Fibroblast of upper back skin (primary cell): ENCODE data around the gene WNT3.
"Not testable (repeated sequence)": the region's sequence is repeated elsewhere in the genome, so short reads cannot be mapped to it uniquely, and the experiment has no call there.

Experiments used
- DNase-seq: peaks from one replicate; pipeline ENCODE4 v3.0.0-alpha.2; 2013

WNT3 gene

DNA sequence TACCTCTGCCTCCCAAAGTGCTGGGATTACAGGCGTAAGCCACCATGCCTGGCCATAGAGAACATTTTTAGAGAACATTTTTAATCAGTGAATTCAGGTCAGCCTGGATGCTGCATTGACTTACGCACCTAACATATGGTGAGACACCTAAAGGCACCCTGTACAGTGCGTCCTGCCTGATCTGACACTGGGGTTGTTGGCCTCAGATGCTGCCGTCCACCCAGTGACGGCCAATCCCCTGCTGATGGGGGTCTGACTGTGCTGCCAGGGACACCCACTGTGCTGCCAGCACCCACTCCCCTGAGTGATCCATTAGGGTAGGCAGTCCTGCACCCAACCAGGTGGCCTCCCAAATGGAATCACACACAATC lies 38.5 kb downstream of the WNT3 start:
- DNase-seq = no peak

DNA sequence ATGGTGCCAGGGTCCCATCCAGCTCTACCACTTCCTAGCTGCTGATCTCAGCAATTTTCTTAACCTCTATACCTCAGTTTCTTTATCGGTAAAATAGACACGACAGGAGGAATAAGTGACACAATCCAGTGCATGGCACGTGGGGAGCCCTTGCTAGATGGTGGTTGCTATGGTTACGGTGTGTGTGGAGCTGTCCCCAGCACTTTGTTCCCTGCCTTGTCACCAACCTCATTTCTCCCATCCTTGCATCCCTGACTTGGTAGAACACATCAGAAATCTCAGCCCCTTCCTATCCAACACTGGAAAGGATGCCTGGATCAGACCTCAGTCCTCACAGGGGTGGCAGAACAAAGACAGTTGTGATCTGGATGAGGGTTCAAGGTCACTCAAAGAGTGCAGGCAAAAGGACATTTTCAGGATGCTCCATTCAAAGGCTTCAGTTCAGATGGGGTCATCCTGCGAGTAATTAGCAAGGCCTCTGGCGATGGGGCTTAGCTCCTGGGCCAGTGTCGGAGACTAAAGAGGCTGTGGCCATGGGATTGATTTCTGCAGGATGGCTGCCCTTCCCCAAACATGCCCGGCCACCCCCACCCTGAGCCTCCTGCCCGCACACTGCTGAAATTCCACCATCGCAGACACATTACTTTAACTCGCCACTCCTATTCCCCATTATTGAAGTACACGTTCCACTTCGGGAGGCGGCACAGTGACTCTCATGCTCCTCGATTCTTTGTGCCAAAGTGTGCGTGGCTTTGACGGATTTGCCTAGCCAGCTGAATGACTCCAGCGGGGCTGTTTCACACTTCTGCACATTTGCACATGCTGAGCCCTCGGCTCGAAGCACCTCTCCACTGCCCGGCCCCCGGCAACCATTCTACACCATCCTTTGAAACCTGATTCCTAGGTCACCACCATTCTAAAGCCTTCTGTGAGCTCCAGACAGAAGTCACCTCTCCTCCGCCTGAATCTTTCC lies 40.3 kb downstream of the WNT3 start:
- no peak for DNase-seq

DNA sequence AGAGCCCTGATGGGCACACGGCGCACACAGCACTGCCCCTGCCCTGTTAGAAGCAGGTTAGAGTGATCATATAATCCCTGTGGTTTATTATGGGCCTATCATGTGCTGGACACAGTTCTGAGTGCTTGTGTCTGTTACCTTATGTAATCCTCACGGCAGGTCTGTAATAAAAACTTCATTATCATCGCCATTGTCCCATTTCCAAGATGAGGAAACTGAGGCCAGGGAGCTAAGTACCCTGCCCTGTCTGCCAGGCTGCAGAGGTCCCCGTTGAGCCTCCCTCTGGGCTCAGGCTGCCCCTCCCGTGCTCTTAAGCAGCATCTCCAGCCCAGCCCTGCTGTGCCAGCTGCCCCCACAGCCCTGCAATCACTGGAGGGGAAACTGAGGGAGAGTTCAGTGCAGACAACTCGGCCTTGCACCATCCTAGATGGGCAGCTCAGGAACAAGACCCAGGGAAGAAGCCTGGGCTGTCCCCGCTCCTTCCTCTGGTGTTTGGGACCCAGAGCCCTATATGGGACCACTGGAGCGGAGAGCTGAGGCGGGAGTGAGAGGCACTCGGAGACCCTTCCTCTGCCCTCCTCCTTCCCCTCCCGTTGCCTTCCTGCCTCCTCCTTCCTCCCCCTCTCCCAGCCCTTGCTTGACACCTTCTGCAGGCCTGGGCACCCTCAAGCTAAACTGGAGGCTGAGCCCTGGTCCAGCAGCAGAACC lies 42.0 kb downstream of the WNT3 start:
- no peak for DNase-seq

DNA sequence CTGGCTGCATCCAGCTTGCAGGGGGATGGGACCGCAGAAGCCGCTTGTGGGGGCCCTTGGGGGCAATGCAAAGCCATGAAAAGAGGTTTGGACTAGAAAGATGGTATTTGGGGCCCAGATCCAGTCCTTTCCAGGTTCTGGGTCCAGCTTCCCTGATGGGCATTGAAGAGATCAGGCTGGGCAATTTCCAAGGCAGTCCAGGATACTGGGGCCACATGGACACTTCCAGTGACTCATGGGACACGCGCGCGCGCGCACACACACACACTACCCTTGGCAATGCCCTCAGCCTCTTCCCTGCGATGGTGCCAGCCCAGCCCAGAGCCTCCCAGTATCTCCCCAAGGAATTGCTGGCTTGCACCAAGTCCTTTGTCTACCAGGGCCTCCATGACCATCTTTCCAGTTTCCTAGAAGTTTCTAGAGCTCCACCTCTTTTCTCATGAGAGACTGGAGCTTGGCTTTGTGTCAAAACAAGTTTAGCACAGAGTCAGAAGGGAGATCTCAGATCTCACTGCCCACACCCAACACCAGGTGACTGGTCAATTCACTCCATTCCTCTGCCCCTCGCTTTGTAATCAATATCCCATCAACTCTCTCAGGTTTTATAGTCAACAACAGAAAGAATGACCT lies 44.3 kb downstream of the WNT3 start:
- no peak for DNase-seq

DNA sequence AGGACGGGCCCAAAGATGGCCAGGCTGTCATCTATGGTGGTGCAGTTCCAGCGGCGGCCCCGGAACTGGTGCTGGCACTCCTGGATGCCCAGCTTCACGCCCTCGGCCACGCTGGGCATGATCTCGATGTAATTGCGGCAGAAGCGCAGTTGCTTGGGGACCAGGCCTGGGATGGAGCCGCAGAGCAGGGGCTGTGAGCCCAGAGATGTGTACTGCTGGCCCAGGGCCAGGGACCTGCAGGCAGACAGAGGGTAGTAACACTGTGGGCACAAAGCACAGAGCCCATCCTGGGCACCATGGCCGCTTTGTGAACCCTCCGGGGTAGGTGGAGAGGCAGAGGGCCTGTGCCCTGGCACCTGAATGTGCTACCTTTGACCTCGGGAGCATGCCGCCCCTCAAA lies 44.8 kb downstream of the WNT3 start:
- DNase-seq = no peak

DNA sequence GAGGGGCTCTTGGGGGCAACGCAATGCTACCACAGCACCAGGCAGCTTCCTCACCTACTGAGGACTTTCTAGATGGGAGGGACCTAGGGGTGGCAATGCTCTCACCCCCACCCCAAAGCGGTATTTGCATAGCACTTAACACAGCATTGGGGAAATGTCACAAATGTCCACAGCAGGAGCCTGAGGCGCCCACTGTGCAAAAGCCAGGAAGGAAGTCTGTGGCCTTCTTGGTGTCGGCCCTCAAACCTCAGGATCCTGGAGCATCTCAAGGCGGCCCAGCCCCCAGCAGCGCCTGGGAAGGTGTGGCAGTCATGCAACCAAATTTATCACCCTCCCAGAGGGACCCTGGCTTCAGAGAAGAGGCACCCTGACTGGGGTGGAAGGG lies 45.3 kb downstream of the WNT3 start:
- DNase-seq = no peak

DNA sequence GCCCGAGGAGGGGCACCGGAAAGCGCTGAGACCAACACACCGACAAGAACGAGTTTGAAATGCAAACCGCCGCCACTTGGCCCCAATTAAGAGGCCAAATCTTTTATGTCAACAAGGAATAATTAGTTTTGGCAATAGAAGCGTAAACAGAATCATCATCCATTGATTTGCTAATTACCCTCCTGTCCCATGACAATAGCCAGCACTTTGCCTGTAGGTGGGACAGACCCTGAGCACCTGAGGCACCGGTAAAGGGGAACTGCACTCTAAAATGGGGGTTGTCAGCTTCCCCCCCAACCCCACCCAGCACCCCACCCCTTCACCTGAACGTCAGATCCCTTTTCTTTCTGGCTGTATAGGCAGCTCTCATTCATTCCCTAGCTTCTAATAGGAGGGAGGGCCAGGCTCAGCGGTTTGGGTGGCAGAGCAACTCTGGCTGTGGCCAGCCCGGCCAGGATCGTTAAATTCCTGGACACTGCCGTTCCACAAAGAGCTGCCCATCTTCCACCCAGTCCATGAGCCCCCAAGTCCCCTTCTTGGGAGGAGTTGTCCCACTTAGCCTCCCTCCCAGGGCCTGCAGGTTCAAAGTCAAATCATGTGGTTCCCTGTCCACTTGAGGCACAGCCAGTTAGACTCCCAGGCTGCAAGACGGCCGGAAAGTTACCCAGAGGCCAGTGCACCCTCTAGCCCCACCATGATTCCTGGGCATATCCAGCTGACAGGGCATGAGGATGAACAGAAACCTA lies 45.8 kb downstream of the WNT3 start:
- DNase-seq = no peak

DNA sequence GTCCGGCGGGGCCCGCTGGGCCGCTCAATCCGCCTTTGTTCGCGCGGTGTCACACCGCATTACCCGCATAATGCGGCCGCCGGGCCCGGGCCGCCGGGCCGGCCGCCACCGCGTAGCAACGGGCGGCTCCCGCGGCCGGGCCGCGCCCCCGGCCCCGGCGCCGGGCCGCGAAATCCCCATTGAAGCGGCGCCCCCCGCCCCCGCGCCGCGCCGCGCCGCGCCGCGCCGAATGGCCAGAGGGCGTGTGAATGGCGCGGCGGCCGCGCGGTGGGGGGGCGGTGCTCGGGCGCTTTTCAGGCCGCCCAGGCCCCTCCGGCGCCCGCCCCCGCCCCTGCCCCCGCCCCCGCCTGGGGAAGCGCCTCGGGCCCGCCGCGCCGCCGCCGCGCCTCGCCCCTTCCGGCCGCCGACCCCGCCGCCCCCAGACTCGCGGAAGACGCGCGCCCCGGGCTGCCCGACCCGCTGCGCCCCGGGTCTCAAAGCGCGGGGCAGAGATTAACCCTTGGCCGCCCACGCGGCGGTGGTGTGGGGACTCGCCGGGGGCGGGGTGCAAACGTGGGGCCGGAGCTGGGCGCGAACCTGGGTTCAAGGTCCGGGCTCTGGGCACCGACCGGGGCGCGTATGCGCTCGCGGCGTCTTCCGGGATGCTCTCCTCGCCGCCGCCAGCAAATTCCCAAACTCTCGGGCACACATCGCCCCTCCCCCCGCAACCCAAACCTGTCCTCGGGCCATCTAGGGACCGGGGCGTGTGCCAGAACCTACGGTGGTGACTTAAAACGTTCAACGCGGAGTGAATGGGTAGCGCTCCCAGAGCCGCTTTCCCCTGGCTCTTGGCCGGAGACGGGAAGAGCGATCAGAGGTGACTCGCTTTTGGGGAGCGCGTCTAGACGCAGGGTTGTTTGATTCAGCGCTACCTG lies 46.7 kb downstream of the WNT3 start:
- DNase-seq = peak; percentile 29

DNA sequence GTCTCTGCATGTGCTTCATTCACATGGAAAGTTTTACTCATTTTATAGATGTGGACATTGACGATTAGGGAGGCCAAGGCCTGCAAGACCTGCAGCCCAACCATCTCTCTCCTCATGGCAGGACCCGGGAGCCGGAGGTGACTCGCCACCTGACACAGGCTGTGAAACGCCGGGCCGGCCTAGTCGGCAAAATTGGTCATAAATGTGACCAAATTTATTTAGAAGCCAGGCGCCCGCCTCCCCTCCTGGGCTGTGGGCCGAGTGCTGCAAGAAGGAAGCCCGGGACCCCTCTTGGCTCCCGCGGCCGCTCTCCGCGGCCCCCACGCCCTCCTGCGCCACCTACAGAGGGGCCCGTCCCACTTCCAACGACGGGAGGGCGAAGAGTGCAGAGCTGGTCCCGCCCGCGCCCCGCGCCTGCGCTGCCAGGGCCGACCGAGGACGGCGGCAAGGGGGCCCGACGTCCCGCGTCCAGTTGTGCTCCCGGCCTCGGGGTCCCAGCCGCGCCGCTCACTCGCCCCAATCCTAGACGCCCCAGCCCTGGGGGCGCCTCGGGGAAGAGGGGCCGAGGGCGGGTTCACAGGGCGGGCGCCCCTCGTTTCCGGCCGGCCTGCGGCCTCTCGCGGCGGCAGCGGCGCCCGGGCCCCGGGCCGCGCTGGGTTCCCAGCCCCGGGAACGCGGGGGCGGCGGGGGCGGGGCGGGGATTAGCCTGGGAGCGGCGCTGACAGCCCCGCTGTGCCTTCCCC lies 47.5 kb downstream of the WNT3 start:
- peak; percentile 39 for DNase-seq

DNA sequence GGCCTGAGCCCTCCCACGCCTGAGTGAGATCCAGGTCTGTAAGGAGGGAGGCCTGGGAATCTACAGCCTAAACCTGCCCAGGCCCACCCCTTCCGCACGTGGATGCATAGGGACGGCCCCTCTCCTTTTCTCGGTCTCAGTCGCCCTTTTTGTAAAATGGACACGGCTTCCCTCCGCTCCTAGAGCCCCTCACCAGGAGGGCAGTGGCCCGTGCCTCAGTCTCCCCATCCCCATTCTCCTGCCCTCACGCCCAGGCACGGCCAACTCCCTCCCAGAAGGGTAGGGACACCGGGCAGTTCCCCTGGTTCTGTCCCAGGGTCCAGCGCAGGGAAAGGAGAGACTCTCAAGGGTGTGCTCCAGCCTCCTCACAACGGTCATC lies 48.1 kb downstream of the WNT3 start:
- no peak for DNase-seq

DNA sequence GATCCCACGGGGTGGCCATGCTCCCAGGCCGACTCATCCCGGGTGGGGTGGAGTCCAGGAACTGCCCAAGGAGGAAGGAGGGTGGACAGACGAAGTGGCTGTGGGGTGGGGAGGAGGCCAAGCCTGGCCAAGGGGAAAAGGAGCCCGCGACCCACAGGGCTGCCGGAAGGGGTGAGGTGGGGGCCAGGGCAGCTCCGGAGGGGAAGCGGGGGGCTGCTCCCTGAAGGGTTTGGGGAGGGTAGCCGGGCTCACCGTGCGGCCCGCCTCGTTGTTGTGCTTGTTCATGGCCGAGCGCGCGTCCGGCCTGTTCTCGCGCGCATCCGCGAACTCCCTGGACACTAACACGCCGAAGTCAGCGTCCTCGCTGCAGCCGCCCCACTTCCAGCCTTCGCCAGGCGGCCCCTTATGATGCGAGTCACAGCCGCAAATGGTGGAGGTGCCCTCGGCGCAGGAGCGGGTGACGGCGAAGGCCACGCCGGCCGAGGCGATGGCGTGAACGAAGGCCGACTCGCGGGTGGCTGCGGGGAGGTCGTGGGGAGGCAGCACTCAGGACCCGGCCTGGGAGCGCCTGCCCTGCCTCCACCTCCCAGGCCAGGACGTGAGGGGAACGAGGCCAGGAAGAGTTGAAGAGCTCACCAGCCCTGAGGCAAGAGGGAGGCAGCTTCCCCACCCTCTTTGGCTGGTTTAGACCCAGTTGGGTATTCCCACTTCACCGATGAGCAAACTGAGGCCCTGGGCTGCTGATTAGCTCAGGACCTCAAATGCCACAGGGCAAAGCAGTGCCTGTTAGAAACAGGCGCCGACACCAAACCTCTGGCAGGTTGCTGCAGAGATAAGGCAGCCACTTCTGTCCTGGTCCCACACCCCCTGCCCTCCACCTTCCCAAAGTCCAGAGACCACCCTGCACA lies 48.7 kb downstream of the WNT3 start:
- no peak for DNase-seq

DNA sequence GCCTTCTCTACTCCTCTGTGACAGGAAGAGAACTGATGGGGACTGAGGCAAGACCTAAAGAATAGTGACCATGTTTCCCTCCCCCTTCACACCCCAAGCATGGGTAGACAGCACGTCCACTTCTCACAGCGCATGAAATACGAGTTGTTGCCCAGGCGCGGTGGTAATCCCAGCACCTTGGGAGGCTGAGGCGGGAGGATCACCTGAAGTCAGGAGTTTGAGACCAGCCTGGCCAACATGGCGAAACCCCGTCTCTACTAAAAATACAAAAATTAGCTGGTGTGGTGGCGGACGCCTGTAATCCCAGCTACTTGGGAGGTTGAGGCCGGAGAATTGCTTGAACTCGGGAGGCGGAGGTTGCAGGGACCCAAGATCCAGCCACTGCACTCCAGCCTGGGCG lies 49.6 kb downstream of the WNT3 start:
- DNase-seq = not testable (repeated sequence)

DNA sequence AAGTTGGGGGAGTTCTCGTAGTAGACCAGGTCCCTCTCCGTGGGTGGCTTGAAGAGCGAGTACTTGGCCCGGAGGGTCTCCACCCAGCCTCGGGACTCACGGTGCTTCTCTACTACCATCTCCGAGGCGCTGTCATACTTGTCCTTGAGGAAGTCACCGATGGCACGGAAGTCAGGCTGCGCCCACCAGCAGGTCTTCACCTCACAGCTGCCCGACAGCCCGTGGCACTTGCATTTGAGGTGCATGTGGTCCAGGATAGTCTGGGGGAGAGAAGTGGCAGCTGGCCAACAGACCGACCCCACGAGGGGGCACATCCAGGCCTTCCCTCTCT lies 50.0 kb downstream of the WNT3 start:
- DNase-seq = no peak

DNA sequence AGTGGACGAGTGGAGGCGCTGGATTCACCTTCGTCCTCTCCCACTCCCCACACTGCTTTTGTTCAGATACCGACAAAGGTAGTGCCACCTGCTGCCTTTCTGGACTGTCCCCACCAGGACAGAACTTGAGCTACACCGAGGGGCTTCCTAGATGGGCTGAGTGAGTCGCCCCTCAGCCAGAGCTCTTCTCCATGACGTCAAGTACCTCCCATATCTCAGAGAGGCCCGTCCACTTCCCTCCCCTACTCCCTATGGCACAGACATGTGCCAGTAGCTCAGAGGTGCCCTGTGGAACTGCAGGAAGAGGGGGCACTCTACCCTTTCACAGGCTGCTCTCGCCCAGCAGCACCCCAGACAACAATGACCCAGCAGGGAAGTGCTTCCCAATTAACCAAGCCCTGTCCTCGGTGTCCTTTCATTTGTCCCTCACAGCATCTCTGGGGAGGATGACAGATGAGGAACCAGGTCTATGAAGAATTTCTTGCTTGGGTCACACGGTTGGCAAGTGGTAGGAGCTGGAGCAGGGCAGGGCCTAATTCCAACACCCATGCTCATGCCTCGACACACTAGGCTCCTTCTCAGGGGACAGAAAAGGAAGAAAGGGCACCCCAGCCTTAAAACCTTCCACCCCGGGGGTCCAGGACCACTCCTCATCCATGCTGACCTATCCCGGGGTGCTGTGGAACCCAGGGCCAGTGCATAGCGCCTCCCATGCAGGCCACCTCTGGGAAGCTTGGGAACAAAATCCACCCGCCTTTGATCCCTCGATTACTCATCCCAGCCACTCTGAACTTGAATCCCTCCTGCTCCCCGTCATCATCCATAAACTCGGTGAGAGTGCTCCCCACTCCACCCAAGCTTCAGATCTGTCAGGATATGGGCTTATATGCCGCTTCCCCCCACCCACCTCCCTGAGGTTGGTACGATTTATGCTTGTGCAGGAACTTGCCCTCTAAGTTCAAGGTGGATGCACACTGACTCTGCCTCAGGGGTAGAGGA lies 51.7 kb downstream of the WNT3 start:
- no peak for DNase-seq

DNA sequence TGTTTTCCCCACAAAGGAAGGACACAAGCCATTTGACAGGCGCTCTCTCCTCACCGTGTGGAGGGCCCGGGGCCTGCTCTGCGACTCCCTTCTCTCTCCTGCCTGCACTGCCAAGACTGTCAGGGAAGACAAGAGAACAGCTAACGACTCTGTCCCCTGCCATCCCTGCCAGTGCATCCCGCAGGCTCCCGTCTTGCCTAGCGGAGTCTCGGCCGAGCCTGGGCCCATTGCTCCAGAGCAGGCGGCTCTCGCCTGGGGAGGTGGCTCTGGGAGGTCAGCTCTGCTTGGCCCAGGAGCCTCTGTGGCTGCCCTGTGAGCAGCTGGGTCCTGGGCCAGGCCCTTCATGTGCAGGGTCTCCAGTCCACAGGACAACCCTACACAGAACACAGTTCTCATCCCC lies 53.0 kb downstream of the WNT3 start:
- no peak for DNase-seq

DNA sequence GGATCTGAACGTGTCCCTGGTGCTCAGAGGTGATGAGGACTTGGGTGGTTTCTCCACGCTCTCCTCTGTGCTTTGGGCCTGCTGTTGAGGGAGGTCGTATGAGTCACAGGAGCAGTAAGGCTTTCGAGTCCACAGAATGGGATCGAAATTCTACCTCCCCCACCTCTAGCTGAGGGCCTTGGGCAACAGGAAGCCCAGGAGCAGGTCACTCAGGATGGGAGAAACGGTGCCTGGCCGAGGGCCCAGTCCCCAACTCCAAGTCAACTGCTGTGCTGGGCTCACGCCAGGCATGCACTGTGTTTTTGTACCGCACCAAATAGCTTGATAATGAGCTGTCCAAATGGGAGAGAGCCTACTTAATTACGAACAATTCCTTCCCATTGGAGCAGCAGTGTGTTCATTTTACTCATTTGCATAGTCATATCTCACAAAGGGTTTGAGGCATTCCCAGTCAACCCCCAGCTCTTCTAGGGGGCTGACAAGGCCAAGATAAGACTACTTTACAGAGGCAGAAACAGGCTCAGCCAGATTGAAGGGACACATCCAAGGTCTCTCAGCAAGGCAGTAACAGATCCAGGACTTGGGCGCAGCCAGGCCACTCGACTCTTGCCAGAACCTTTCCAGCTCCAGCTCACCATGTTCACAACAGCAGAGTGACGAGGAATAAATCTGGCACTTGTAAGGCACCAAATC lies 53.6 kb downstream of the WNT3 start:
- DNase-seq = peak; percentile 93

DNA sequence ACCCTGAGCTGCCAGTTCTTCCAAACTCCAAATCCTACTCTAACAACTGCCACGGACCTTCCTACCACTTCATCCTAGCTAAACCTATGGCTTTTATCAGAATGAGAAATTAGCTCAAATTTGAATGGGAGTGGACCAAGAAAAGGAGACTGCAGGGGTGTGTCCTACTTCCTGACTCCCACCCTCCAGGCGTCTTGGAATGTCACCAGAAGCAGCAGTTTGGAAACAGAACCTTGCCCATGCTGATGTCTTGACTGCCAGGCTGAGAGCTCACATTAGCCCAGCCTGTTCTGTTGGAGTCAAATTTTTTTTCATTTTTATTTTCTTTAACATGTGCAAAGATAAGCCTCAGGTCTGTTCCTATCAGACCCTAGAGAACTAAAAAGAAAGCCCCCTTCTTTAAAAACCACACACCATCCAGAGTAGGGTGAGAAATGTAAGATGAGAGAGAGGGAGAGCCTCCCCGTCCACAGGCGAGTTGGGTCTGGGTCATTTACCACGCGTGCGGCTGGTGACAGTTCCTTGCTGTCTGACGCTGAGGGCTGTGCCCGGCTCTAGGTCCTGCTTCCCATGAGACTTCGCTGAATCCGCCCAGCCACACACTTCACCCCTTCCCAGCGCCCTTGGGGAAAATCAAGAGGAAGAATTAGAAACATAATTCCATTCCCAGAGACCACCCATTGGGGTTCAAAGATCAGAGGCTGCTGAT lies 54.3 kb downstream of the WNT3 start:
- no peak for DNase-seq

DNA sequence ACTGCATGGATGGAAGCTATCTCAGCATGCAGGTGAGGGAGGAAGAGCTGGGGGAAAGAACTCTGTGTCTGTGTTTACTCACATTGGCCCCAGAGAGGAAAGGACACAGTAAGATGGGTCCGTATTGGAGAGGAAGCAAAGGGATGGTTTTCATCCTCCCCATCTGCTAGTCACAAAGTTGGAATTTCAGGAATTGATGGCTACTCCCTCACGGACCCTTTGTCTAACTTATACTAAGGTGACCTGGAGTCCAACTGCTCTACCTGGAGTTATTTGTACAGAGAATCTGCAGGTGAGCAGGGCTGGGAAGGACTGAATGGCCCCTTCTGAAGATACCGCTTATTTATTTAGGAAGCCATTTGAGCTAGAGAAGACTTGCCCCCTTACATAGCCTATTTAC lies 55.1 kb downstream of the WNT3 start:
- DNase-seq = no peak
